SK-N-SH (cell line): ENCODE data around the gene ARSJ. TPM values are rescaled to one million over a fixed set of nuclear protein-coding genes. Genes with fewer than 3 reads are reported as not detected.
A peak's percentile ranks its signal among the peaks of the same experiment; 100 is the strongest.

Experiments
- CTCF ChIA-PET: fragments of 300-600, 350-600 bp; formaldehyde crosslinking; extraction: SDS; loops from one replicate; lab custom pipeline; 2021; lab: Yijun Ruan, JAX
- POLR2A ChIA-PET: fragments of 350-600 bp; sonication (Branson Sonifier 250); formaldehyde crosslinking; extraction: SDS; loops from one replicate; lab custom pipeline; 2020; ENCODE audit warnings: antibody characterized with exemption, inconsistent platforms; lab: Yijun Ruan, JAX
- DNase-seq: peaks from one replicate; pipeline ENCODE4 v3.0.0; 2012
- H2AFZ ChIP-seq: fragments of 200-600 bp; sonication (generic); 2 replicates; pipeline ENCODE4 v1.8.1; 2016; ENCODE audit warnings: antibody characterized with exemption, mild to moderate bottlenecking, low read depth
- H3F3A ChIP-seq: fragments of 200-600 bp; sonication (generic); replicated peaks from 2 replicates; pipeline ENCODE3; 2016; ENCODE audit warnings: antibody characterized with exemption, mild to moderate bottlenecking; ENCODE audit not compliant: insufficient read depth
- H3K27ac ChIP-seq, 2 experiments: fragments of 200-500 bp in 1 of 2; fragments of 200-600 bp in 1 of 2; sonication (Bioruptor generic) in 1 of 2; sonication (generic), shearing (Covaris generic) in 1 of 2; 2 replicates each; pipeline versions ENCODE4 v1.5.1 to v1.6.1; 2014 to 2016; ENCODE audit warnings: low read depth in 2 of 2, inconsistent platforms in 1 of 2, low read length in 1 of 2, mild to moderate bottlenecking in 1 of 2, mixed read lengths in 1 of 2
- H3K27me3 ChIP-seq: fragments of 200-600 bp; sonication (generic), shearing (Covaris generic); 2 replicates; pipeline ENCODE4 v1.6.1; 2016; ENCODE audit warnings: mixed run types; ENCODE audit not compliant: insufficient read depth
- H3K36me3 ChIP-seq, 2 experiments: fragments of 200-500 bp in 1 of 2; fragments of 200-600 bp in 1 of 2; sonication (Bioruptor generic) in 1 of 2; sonication (generic) in 1 of 2; replicated peaks in 1 of 2; 2 replicates each; pipeline versions ENCODE3 to v1.5.1; 2014 to 2016; ENCODE audit warnings: low read length in 1 of 2, mild to moderate bottlenecking in 1 of 2; ENCODE audit not compliant: insufficient read depth in 2 of 2, control insufficient read depth in 1 of 2
- H3K4me1 ChIP-seq, 2 experiments: fragments of 200-500 bp in 1 of 2; fragments of 200-600 bp in 1 of 2; sonication (Bioruptor generic) in 1 of 2; sonication (generic), shearing (Covaris generic) in 1 of 2; 2 replicates each; pipeline versions ENCODE4 v1.5.1 to v1.6.1; 2014 to 2016; ENCODE audit warnings: low read depth in 1 of 2, low read length in 1 of 2, mixed run types in 1 of 2; ENCODE audit not compliant: insufficient read depth in 2 of 2, control insufficient read depth in 1 of 2
- H3K4me2 ChIP-seq: fragments of 200-600 bp; sonication (generic), shearing (Covaris generic); 2 replicates; pipeline ENCODE4 v1.6.1; 2017; ENCODE audit warnings: mixed run types
- H3K4me3 ChIP-seq, 2 experiments: fragments of 200-500 bp in 1 of 2; fragments of 200-600 bp in 1 of 2; sonication (Bioruptor generic) in 1 of 2; sonication (generic), shearing (Covaris generic) in 1 of 2; 2 replicates each; pipeline versions ENCODE4 v1.5.1 to v1.8.1; 2014 to 2016; ENCODE audit warnings: low read depth in 2 of 2, inconsistent platforms in 1 of 2, low read length in 1 of 2, mild to moderate bottlenecking in 1 of 2, mixed read lengths in 1 of 2, moderate library complexity in 1 of 2
- H3K79me2 ChIP-seq: fragments of 200-600 bp; sonication (generic); 2 replicates; pipeline ENCODE4 v1.8.1; 2017; ENCODE audit warnings: mild to moderate bottlenecking; ENCODE audit not compliant: insufficient read depth
- H3K9ac ChIP-seq: fragments of 200-600 bp; sonication (generic); 2 replicates; pipeline ENCODE4 v1.6.1; 2017; ENCODE audit warnings: mixed run types
- H3K9me2 ChIP-seq: fragments of 200-600 bp; sonication (generic); 2 replicates; pipeline ENCODE4 v1.6.1; 2017; ENCODE audit warnings: mixed run types
- H3K9me3 ChIP-seq: fragments of 200-600 bp; sonication (generic); 2 replicates; pipeline ENCODE4 v1.6.1; 2017; ENCODE audit warnings: mixed run types, mild to moderate bottlenecking, moderate library complexity
- H4K20me1 ChIP-seq: fragments of 200-600 bp; sonication (generic); 2 replicates; pipeline ENCODE4 v1.6.1; 2017; ENCODE audit warnings: mild to moderate bottlenecking, mixed run types; ENCODE audit not compliant: insufficient read depth
- CHD2 ChIP-seq: fragments of 150-350 bp; IDR thresholded peaks from 2 replicates; pipeline ENCODE4 v1.6.1; 2018; ENCODE audit warnings: low read length; ENCODE audit not compliant: partially characterized antibody
- ELF1 ChIP-seq: IDR thresholded peaks from 2 replicates; pipeline ENCODE4 v1.4.0; 2012
- EP300 ChIP-seq, 2 experiments: IDR thresholded peaks; 2 replicates each; pipeline versions ENCODE4 v1.4.0 to v1.6.1; 2012; ENCODE audit warnings: borderline replicate concordance in 1 of 2, low read depth in 1 of 2, low read length in 1 of 2
- EZH2phosphoT487 ChIP-seq: fragments of 200-600 bp; sonication (generic); IDR thresholded peaks from 2 replicates; pipeline ENCODE4 v1.6.1; 2017; ENCODE audit warnings: low read depth, mixed run types, mild to moderate bottlenecking, antibody characterized with exemption, moderate library complexity, borderline replicate concordance
- GABPA ChIP-seq: IDR thresholded peaks from 2 replicates; pipeline ENCODE4 v1.4.0; 2012; ENCODE audit warnings: low read depth, mild to moderate bottlenecking
- JUND ChIP-seq: IDR thresholded peaks from 2 replicates; pipeline ENCODE4 v1.4.0; 2012
- MXI1 ChIP-seq: IDR thresholded peaks from 2 replicates; pipeline ENCODE4 v1.6.1; 2012; ENCODE audit warnings: mild to moderate bottlenecking, low read depth, low read length, improper control_type of control experiment
- NFIC ChIP-seq: IDR thresholded peaks from 2 replicates; pipeline ENCODE4 v1.4.0; 2012; ENCODE audit warnings: borderline replicate concordance
- NRF1 ChIP-seq: IDR thresholded peaks from 2 replicates; pipeline ENCODE4 v1.6.1; 2012; ENCODE audit warnings: low read depth, mild to moderate bottlenecking, low read length
- SIN3A ChIP-seq: IDR thresholded peaks from 2 replicates; pipeline ENCODE4 v1.6.1; 2012; ENCODE audit warnings: low read depth, mild to moderate bottlenecking, low read length, moderate library complexity, borderline replicate concordance
- SMC3 ChIP-seq: IDR thresholded peaks from 2 replicates; pipeline ENCODE4 v1.6.1; 2012; ENCODE audit warnings: low read depth, low read length, improper control_type of control experiment
- TAF1 ChIP-seq: IDR thresholded peaks from 2 replicates; pipeline ENCODE4 v1.6.1; 2012; ENCODE audit warnings: low read depth, mild to moderate bottlenecking, low read length, moderate library complexity, borderline replicate concordance
- YY1 ChIP-seq: IDR thresholded peaks from 2 replicates; pipeline ENCODE4 v1.4.0; 2012; ENCODE audit warnings: low read depth, mild to moderate bottlenecking
- WGBS: methylation state at CpG from one replicate; pipeline ENCODE4 v1.1.6; 2017; ENCODE audit warnings: low lambda C conversion rate; 5-methylcytosine and 5-hydroxymethylcytosine counted together
- polyA plus RNA-seq, 3 experiments: library from polyadenylated mRNA; depleted of rRNA; stranded (reverse); fragments of >200 nt; gene quantifications; 2 replicates each; pipeline ENCODE4 v1.2.3, GENCODE V29; 2012
- TF ChIP-seq, protein P1 (sequence below): fragments of 150-350 bp; IDR thresholded peaks from 2 replicates; pipeline ENCODE4 v1.6.1; 2016; ENCODE audit warnings: mild to moderate bottlenecking, low read depth, low read length
- TF ChIP-seq, protein P2 (sequence below): IDR thresholded peaks from 2 replicates; pipeline ENCODE4 v1.4.0; 2012; ENCODE audit warnings: low read depth, borderline replicate concordance
- TF ChIP-seq, protein P3 (sequence below): fragments of 150-350 bp; IDR thresholded peaks from 2 replicates; pipeline ENCODE4 v1.6.1; 2017; ENCODE audit warnings: antibody characterized with exemption, low read length, low read depth, borderline replicate concordance

The ARSJ gene
- polyA plus RNA-seq, 1 of the 3 experiments (the other 2 are of a cell fraction) = 30.4 TPM

DNA sequence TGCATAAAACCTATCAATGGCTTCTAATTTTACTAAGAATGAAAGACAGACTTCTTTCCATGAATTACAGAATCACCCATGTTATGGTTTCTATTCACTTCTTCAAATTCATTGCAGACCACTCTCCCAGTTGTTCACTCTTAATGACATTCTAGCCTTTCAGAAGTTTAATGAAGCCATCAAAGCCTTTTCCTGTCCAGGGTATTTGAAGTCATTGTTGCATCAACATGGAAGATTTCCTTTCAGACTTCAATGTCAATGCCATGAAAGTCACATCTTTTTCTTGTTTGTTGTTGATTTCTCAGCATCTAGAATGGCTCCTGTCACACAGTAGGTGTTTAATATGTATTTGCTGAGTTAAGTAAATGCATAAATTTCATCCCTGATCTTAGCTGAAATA, 48.1 kb upstream of the ARSJ start:
- Histone ChIP-seq H4K20me1 (no peaks in the 10 kb centered on the region), H3K27ac (no peak overlapping the region), H3F3A (no peaks in the 10 kb centered on the region), H2AFZ (no peak overlapping the region)
- TF ChIP-seq YY1 = no peak
- no peak for TF ChIP-seq JUND
- TF ChIP-seq, protein P1, sequence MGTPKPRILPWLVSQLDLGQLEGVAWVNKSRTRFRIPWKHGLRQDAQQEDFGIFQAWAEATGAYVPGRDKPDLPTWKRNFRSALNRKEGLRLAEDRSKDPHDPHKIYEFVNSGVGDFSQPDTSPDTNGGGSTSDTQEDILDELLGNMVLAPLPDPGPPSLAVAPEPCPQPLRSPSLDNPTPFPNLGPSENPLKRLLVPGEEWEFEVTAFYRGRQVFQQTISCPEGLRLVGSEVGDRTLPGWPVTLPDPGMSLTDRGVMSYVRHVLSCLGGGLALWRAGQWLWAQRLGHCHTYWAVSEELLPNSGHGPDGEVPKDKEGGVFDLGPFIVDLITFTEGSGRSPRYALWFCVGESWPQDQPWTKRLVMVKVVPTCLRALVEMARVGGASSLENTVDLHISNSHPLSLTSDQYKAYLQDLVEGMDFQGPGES = no peak
- no peak for TF ChIP-seq ELF1
- TF ChIP-seq NRF1 = no peak
- TF ChIP-seq NFIC = no peak
- no peak for TF ChIP-seq TAF1
- TF ChIP-seq SMC3 = no peak
- TF ChIP-seq, protein P2, sequence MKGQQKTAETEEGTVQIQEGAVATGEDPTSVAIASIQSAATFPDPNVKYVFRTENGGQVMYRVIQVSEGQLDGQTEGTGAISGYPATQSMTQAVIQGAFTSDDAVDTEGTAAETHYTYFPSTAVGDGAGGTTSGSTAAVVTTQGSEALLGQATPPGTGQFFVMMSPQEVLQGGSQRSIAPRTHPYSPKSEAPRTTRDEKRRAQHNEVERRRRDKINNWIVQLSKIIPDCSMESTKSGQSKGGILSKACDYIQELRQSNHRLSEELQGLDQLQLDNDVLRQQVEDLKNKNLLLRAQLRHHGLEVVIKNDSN = no peak
- TF ChIP-seq, all 33 proteins: peak for 0
- Histone ChIP-seq H3K9me3 (no peaks in the 10 kb centered on the region), H3K4me3 (no peak overlapping the region), H3K36me3 (no peaks in the 10 kb centered on the region), H3K27me3 (no peaks in the 10 kb centered on the region), H3K79me2 (no peaks in the 10 kb centered on the region), H3K9ac (no peak overlapping the region), H3K4me1 (no peaks in the 10 kb centered on the region; a peak in 1 of 4 replicates), H3K9me2 (no peaks in the 10 kb centered on the region), H3K4me2 (no peak overlapping the region)
- POLR2A ChIA-PET = no interaction called here
- DNase-seq = no peak
- CTCF ChIA-PET = no interaction called here

DNA sequence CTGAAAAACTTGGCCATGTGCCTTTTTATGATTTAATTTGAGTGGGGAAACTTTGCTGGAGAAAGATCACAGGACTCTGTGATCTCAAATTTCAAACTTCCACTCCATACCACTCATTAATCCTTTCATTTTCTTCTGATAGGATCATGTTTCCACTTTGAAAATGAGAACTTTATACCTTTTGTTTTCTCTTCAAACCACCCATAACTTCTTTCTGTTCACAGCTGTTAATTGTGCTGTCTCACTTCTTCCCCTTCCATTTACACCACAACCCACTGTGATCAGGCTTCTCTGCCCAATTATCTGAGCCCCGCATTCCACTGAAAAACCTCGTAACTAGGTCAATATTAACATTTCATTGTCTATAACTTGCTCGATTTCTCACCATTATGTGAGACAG, 47.0 kb upstream of the ARSJ start:
- H3K9ac ChIP-seq = no peak overlapping the region

DNA sequence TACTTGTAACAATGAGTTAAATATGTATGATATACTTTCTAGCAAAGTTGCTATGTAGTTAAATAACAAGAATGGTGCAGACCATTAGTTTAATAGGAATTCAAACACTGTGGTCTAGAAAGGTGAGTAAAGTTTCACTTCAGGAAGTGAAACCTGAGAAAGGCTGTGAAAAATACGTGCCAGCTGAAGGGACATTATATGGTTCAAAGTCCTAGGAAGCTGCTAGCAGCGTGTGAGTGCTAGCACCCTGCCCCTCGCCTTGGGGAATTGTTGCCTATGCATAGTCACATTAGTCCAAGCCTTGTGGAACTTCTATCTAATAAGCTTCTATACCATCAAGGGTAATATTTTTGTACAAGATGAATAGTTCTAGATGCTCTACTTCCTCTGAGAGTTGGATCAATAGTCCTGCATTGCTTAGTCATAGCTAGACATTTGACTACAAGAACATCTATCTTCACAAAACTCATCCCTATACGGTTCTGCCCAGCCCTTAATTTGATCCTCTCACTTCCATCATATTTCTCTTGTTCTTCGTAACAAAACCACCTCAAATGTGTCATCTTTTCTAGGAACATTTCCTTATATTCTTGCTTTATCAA, 45.8 kb upstream of the ARSJ start:
- H2AFZ ChIP-seq = no peak overlapping the region
- TF ChIP-seq EP300 (IDR thresholded peaks at IDR 0.05; ENCODE audit: borderline replicate concordance in 1 of 2, low read depth in 1 of 2, low read length in 1 of 2) (no peak), EZH2phosphoT487 (no peak), GABPA (no peak), NRF1 (no peak), CHD2 (no peak), JUND (no peak), MXI1 (no peak), NFIC (no peak)
- TF ChIP-seq, protein P3, sequence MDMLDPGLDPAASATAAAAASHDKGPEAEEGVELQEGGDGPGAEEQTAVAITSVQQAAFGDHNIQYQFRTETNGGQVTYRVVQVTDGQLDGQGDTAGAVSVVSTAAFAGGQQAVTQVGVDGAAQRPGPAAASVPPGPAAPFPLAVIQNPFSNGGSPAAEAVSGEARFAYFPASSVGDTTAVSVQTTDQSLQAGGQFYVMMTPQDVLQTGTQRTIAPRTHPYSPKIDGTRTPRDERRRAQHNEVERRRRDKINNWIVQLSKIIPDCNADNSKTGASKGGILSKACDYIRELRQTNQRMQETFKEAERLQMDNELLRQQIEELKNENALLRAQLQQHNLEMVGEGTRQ = no peak
- no peaks in the 10 kb centered on the region for H4K20me1 ChIP-seq
- no peaks in the 10 kb centered on the region for H3K9me3 ChIP-seq
- H3K4me3 ChIP-seq = no peak overlapping the region
- H3K36me3 ChIP-seq = no peaks in the 10 kb centered on the region
- 76% methylated on average over 5 of the region's 5 CpGs for WGBS
- no peak overlapping the region for H3K4me2 ChIP-seq
- no peaks in the 10 kb centered on the region for H3K79me2 ChIP-seq
- CTCF ChIA-PET = interaction anchor here (1.4 kb wide), 1 partner anchor 72 kb away, joined by 3 read pairs; no protein-coding TSS in a partner anchor
- POLR2A ChIA-PET = no interaction called here
- H3K9me2 ChIP-seq = no peaks in the 10 kb centered on the region
- H3K9ac ChIP-seq = no peak overlapping the region
- no peaks in the 10 kb centered on the region; a peak in 1 of 4 replicates for H3K4me1 ChIP-seq
- no peaks in the 10 kb centered on the region for H3K27me3 ChIP-seq
- no peak for DNase-seq
- no peak overlapping the region for H3K27ac ChIP-seq
- no peaks in the 10 kb centered on the region for H3F3A ChIP-seq

More for the DNA sequence above, 47.0 kb upstream of the ARSJ start:
- Histone ChIP-seq H3K4me1 (no peaks in the 10 kb centered on the region; a peak in 1 of 4 replicates), H3K9me3 (no peaks in the 10 kb centered on the region), H3F3A (no peaks in the 10 kb centered on the region), H3K4me2 (no peak overlapping the region), H3K9me2 (no peaks in the 10 kb centered on the region), H3K27ac (no peak overlapping the region), H4K20me1 (no peaks in the 10 kb centered on the region), H2AFZ (no peak overlapping the region), H3K36me3 (no peaks in the 10 kb centered on the region), H3K4me3 (no peak overlapping the region)
- no peak for DNase-seq
- ChIA-PET CTCF (interaction anchor here (1.4 kb wide), 1 partner anchor 74 kb away, joined by 3 read pairs; no protein-coding TSS in a partner anchor), POLR2A (no interaction called here)
- TF ChIP-seq NFIC (peak; percentile 49; the same call in 1 of the 2 replicates), SIN3A (no peak)
- TF ChIP-seq, all 33 proteins: peak for 1
- H3K27me3 ChIP-seq = no peaks in the 10 kb centered on the region
- 87% methylated on average over 3 of the region's 3 CpGs for WGBS
- H3K79me2 ChIP-seq = no peaks in the 10 kb centered on the region
